GM18858 (cell line): Measurements from ENCODE around the gene GRIN1.
A peak's percentile ranks its signal among the peaks of the same experiment; 100 is the strongest.

Experiments
- ATAC-seq: cut with Tn5 transposase; IDR thresholded peaks from one replicate; pipeline ENCODE4 v1.9.1; 2021; ENCODE audit not compliant: unreplicated experiment

GRIN1 gene

DNA sequence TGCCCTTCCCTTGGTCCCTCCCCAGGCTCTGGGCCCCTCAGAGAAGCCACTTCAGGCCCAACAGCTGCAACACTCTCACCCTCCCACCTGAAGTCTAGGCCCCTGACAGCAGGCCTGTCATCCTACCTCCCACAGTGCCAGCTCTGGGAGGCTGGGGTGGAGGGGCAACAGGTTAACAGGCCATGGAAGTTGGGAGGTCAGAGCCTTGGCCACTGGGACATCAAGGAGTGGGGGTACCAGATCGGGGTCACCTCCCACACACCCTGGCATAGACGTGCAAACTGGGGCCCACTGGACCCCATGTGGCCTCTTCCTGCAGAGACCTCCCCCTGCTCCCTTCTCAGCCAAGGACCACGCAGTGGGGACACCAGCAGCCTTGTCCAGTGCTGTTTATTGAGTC is 52.3 kb downstream of the GRIN1 start:
- ATAC-seq = no peak

DNA sequence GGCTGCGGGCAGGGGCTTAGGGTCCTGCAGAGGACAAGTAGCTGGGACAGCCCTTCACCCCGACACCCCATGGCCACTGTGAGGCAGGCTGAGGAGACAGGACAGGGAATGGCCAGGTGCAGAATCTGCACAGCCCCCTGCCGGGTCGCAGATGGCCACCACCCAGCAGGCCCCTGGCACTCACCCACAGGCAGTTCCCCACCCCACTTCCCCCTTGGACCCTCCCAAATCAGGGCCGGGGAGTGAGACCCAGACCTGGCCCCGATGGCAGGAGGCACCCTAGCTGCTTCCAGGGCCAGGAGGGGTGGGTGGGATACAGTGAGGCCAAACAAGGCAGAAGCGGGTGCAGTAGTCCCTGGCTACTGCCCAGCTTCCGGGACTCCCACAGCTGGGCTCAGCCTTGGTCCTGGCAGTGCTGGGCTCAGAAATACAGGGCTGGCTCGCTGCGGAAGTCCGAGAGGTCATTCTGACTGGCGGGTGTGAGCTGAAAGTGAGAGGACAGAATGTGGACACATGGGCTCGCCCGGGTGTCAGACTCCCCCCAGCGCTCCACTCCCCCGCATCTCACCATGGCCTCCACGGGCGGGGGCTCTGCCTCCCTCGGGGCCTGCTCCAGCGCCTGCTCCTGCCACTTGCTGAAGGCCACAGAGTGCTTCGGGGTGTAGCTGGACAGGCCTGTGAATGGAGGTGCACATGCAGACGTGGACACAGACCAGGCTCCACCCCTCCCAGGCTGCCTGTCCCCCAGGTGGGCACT is 52.9 kb downstream of the GRIN1 start:
- no peak for ATAC-seq

DNA sequence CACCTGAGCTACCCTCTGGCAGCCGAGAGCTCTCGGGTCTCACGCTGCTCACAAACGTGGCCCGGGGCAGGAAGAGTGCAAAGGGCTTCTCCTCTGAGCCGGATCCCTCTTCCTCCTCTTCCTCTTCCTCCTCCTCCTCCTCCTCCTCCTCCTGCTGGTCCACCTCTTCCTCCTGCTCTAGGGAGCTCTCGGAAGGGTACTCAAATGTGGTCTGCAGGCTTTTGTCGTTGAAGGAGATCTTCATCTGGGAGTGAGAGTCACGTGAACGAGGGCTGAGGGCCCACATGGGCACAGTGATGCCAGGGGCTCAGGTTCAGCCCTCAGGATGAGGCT is 53.5 kb downstream of the GRIN1 start:
- no peak for ATAC-seq

DNA sequence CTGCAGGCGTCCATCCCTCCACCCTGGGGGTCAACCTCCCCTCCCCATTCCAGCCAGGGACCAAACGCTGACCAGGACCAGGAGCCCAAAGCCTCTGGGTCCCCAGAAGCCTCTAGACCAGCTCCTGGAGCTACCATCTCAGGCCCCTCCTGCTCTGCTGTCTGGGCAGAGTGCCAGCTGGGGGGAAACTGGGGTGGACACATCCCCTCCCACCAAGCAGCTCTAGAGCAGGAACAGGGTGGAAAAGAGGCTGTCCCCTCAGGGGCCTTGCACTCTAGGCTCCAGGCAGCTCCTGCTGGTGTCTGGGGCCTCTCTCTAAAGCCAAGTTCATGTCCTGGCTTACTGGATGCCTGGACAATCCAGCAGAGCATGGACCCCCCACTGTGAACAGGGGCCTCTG is 53.9 kb downstream of the GRIN1 start:
- no peak for ATAC-seq

DNA sequence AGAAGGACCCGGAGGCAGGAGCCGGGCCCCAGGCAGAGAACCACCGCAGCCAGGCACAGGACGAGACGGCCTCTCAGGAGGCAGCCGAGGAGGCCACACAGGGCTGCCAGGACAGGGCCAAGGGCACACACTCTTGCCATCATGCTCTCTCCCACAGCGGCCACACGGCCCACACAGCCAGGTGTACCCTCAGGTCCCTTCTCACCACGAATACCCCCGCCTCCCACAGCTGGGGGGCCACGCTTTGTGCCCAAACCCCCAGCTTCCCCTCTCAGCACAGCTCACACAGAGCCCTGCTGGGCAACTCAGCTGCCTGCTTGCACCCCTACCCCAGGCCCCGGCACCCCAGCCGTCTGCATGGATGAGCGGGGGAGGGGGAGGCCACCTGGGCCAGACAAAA is 54.8 kb downstream of the GRIN1 start:
- ATAC-seq = no peak

DNA sequence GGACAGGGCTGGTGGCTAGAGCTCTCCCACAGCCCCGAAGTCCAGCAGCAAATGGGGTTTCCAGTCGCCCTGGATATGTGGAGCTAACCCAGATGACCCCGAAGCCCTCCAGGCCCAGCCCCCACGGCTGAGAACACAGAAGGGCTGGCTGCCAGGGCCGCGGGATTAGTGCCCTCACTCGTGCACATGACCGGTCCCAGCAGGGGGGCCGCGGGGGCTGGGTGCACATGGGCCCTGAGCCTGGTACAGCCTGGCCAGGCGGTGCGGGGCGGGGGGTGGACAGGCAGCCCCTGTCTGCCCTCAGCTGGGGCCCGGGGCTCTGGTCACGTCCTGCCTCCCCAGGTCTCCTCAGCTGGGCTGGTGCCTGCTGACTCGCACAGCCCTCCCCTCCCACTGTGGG is 55.4 kb downstream of the GRIN1 start:
- no peak for ATAC-seq

DNA sequence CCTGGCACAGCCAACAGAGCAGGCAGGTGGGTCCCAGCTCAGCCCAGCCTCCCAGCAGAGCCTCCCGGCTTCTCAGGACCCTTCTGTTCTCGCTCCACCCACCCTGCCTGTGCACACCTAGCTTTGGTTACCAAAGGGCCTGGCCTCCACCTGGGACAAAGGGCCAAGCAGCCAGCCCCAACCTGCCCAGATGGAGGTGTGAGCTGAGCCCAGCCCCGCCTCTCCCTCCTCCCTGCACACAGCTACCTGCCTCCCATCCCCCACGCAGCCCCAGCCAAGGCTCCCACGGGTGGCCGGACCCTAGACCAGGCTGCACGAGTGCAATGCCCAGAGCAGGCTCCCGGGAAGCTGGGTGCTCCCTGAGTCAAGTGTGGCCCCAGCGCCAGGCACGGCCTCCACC is 56.0 kb downstream of the GRIN1 start:
- ATAC-seq = no peak

DNA sequence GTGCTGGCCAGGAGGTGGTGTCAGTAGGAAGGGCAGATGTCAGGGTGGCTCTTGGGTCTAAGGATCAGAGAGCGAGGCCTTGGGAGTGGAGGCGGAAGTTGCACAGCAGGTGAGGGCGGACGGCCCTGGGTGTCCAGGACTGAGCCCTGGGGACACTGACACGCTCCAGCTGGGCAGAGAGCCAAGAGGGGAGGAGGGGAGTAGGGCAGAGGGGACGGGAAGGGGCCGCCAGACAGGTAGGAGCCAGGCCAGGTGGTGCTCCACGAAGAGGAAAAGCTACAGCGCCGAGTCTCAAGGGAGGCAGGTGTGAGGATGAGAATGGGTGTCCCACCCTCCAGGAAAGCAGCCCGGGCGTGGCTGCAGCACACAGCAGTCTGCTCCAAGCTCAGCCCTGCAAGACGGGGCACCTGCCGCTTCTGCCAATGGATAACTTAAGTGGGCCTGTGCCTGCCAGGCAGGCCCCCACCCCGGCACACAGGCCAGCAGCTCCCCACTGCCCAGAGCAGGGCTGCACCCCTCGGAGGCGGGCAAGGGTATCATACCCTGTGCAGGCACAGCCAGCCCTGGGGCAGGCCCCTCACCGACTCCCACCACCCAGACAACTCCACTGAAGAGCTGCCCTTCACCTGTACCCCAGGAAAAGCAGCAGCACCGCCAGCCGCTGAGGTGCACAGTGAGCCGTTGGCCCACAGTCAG is 56.7 kb downstream of the GRIN1 start:
- no peak for ATAC-seq

DNA sequence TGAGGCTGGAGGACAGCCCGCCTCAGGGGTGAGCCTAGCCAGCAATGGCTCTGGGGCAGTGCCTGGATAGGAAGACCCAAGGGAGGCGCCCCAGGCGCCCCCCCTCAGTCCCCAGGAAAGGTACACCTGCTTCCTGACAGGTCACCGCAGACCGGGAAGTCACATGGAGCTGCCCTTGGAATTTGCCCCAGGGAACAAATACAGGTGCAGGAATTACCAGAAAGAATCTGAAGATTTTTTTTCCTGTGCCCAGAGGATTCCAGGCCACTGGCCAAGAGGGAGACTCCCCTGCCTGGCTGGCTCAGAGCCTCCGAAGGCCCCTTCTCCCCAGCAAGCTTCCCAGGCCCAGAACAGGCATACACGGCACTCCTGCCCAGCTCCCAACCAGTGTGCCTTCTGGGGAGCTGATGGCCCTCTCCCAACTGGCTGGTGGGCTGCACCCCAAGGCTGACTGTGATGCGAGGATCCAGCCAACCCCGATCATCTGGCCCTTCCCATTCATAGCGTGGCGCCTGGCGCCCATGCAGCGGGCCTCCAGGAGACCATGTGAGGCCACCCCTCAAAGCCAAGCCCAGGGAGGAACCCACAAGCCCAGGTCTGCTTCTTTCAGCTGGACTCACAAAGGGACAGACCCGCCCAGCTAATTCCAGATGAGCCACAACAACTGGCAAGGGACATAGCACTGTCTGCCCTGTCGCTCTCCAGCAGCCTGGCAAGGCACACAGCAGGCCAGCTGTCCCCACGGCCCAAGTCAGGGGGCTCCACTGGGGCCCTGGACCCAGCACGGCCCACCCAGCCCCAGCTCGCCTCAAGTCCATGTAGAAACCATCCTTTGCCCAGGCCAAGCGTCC is 59.3 kb downstream of the GRIN1 start:
- ATAC-seq = no peak

DNA sequence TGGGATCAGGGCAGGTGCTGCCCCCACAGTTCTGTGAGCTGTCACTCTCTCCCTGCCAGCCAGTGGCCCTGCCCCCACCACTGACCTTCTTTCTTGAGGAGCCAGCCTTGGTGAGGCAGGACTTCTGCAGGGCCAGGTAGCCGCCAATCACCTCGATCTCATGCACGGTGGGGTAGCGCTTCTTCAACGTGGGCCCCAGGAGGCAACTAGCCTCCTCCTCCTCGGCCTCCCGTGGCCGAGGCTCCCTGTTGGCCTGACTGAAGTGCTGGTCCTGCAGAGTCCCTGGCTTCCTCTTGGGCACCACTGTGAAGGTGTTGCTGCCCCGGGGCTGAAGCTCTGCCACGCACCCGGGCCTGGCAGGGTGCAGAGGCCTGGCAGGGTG is 59.9 kb downstream of the GRIN1 start:
- no peak for ATAC-seq

DNA sequence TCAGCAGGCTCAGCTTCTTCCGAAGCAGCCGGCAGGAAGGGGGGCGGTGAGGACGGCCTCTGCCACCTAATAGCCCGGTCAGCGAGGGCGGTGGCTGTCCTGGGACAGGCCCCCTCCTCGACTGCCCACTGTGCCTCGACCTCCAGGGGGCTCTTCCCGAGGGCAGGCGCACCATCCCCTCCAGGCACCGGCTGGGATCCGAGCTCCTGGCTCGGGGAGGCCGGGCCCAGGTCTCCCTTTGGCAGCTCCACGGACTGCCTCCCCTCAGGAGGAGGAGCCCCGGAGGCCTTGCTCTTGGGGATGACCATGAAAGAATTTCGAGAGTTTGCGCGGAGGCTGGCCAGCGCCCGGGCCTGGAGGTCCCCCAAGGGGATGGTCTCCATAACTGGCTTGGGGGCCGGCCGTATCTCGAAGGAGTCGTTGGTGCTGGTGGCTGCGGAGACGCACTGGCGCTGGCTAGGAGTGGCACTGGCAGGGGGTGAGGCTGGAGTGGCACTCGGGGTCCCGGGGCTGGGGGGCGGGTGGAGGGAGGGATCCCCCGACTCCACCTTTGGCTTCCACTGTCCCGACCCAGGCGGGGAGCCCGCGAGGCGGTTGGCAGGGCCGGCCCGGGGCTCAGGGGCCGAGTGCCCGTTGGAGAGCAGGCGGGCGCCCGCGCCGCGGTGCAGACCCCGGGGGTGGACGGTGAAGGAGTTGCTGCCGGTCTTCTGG is 60.6 kb downstream of the GRIN1 start:
- no peak for ATAC-seq

DNA sequence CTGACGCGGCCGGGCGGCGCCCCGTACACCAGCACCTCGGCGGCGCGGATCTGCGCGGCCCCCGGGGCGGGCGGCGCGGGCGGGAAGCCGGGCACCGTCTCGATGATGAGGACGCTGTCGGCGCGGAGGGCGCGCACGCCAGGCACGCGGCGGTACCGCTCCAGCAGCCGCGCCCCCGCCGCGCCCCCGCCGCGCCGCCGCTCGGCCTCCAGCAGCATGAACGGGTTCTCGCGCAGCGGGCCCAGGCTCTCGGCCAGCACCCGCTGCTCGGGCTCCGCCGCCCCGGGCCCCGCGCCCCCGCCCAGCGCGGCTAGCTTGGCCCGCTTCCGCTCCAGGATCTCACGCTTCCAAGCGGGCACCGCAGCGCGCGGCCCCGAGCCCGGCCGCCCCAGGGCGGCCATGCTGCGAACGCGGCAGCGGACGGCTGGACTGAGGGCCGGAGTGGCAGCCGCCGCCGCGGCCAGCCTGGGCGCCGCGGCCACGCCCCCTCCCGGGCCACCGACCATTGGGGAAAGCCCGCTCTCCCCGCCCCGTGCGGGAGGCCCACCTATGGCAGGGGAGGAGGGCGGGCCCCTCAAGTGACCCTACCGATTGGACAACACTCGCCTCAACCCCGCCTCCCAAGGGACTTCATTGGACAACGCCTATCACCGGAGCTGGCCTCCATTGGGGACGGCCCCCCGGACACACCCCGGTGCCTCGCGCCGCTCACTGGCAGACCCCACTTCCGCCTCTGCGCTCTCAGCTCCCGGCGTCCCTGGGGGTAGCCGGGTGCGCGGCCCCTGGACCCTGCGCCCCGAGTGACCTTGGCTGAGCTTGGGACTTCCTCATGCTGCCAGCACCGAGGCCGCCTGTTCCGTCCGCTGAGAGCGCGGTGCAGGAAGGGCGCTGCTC is 61.6 kb downstream of the GRIN1 start, which contains the start of gene TPRN:
Gene TPRN (minus strand): TSS at position 431 of the 894 bp plus-strand sequence. CDS start 30 bp downstream, at position 401.
- ATAC-seq = peak; percentile 74

DNA sequence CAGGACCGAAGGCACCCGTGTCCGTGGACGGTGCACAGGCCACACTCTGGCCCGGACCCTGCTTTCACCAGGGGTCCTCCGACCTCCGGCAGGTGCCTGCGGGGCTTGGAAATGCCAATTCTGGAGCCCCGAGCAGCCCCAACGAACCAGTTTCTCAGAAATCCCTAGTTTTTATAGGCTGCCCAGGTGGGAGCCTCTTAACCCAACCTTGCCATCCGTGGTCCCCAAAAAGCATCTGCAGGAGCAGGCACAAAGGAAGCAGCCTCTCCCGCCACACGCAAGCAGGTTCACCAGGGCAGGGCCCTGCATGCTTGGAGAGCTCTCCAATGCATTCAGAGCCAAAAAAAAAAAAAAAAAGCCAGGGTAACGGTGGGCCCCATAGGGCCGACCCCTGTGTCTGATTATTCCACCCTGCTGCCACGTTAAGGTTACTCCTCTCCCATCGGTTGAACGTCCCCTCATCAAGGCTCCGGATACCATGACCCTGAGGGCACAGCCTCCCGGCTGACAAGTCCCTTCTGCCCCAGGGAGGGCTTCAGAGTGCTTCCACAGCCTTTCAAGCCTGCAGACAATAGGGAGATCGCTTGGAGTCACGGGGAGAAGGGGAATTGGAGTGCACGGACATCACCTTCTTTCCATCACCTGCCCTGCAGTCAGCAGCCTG is 62.4 kb downstream of the GRIN1 start:
- ATAC-seq = no peak

DNA sequence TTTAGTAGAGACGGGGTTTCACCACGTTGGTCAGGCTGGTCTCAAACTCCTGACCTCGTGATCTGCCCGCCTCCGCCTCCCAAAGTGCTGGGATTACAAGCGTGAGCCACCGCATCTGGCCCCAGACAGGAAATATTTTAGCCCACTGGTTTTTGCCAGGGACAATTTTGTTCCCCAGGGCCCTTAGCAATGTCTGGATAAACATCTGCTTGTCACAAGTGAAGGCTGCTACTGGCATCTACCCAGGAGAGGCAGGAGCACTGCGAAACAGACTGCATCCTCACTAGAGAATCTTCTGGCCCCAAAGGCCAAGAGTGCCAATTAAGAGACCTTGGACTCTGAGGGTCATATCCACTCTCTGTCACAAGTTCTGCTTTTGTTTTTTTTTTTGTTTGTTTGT is 64.0 kb downstream of the GRIN1 start:
- no peak for ATAC-seq

DNA sequence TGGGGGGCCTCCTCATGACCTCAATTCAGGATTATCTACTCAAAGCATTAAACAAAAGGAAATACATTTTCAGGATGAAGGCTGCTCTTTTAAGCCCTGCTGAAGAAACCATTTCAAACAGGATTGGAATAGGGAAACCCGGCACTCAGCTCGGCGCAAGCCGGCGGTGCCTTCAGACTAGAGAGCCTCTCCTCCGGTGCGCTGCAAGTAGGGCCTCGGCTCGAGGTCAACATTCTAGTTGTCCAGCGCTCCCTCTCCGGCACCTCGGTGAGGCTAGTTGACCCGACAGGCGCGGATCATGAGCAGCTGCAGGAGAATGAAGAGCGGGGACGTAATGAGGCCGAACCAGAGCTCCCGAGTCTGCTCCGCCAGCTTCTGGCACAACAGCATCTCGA is 65.8 kb downstream of the GRIN1 start:
- ATAC-seq = no peak

DNA sequence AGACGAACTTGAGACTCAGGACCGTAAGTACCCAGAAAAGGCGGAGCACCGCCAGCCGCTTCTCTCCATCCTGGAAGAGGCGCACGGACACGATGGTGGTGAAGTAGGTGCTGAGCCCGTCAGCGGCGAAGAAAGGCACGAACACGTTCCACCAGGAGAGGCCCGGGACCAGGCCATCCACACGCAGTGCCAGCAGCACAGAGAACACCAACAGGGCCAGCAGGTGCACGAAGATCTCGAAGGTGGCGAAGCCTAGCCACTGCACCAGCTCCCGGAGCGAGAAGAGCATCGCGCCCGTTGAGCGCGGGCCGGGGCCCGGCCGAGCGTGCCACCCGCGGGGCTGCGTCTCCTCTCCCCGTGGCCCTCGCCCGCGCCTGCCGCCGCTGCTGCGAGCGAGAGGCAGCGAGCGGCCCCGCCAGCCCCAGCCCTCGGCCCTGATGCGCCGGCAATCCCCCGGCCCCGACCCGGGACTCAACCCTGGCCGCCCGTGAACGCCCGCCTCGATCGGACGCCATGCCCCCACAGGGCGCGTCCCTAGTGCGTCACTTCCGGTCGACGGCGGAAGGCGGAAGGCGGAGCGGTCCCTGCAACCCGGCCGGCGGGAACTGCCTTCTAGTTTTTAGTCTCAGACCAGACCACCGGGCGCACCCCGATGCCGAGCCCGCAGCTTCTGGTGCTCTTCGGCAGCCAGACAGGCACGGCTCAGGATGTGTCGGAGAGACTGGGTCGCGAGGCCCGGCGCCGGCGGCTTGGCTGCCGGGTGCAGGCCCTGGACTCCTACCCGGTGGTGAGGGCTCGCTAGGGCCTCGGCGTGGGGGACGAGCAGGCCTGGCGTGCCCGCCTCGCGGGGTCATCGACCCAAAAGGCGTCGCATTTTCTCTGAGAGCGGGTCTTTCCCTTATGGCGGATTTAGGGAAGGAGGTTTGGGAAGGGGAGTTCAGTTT is 66.4 kb downstream of the GRIN1 start, which contains the start of the genes NDOR1 and TMEM203:
Gene NDOR1 (plus strand): TSS at position 575 of the 944 bp plus-strand sequence. CDS start 78 bp downstream, at position 653.
Gene TMEM203 (minus strand): TSS at position 523 of the 944 bp plus-strand sequence. CDS start 234 bp downstream, at position 289.
- no peak for ATAC-seq

DNA sequence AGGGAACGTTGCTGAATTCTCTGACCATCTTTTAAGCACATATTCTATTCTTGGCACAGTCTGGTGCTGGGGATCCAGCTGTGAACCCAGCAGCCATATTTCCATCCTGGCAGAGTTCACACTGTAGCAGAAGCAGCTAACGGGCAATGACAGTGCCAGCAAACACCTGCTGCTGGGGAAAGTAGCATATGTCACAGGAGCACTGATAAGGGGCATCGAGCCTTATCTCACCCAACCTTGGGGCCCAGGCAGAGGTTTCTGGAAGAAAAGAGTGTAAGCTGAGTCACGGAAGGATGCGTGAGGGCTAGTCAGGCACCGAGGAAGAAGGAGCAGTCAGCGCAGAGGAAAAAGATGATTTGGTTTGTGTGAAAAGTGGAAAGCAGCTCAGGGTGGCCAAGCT is 67.6 kb downstream of the GRIN1 start:
- ATAC-seq = no peak

DNA sequence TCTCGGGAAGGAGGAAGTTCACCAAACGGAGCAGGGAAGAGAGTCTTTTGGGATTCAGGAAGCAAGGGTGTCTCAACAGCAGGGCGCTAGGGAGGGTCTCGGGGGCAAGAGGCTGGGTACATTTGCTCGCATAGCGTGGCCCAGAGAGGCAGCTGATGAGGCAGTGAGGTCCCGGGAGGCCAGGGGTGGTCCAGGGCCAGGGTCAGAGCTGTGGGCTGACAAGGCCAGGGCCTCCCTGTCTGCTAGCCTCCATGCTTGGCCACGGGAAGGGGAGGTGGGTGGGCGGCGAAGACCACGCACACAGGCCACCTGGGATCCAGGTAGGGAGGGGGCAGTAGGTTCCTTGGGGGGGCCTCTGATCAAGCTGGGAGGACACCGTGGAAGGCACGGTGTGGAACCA is 72.6 kb downstream of the GRIN1 start:
- ATAC-seq = no peak
